HG03039 (cell line): ENCODE data around the gene PRKCH.

Source experiments
- ATAC-seq: cut with Tn5 transposase; IDR thresholded peaks from one replicate; pipeline ENCODE4 v1.9.1; 2021; ENCODE audit warnings: mild to moderate bottlenecking, moderate library complexity; ENCODE audit not compliant: unreplicated experiment

The PRKCH gene

GRCh38 chr14:61540931-61541330 is 219.6 kb downstream of the PRKCH start:
- no peak for ATAC-seq

GRCh38 chr14:61542848-61543790 is 221.7 kb downstream of the PRKCH start:
- no peak for ATAC-seq

- no peak for ATAC-seq
Observed at GRCh38 chr14:61543946-61544345, 222.6 kb downstream of the PRKCH start.

DNA sequence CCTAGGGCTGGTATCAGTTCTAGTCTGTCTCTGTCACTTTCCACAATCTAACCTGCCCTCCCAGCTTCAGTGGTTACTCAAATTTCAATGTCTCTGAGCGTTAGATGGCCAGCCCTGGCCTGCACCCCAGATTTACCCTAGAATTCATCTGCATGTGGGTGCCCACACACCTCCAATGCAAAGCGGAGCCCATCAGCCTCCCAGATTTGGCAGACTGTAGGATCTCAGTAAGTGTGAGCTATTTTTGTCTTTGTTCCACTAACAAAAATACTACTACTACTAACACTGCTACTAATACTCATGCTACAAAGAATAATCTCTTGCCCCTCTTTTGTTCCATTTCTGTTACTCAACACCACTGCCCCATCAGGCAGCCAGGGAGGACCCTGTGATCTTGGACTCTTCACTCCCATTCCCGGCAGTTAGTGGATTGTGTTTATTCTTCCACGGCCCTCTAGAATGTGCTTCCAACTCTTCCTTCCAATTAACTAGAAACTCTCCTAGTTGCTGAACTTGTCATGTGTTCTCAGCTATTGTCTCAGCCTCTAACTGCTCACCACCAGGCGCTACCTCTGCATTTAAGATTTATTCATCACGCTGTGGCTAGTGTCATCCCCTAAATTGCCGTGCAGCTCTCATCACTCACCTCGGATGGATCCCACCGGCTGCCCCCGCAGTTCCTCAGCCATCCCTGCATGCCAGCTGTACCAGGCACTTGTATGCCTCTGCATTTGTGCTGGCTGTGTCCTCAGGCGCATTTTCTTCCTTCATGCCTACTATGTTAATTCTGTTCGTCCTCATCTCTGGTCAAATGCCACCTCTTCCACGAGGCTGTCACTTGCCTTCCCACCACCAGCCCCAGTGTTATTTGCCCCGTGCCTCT is 223.3 kb downstream of the PRKCH start:
- ATAC-seq = no peak

GRCh38 chr14:61545726-61546455 is 224.5 kb downstream of the PRKCH start:
- ATAC-seq = no peak

DNA sequence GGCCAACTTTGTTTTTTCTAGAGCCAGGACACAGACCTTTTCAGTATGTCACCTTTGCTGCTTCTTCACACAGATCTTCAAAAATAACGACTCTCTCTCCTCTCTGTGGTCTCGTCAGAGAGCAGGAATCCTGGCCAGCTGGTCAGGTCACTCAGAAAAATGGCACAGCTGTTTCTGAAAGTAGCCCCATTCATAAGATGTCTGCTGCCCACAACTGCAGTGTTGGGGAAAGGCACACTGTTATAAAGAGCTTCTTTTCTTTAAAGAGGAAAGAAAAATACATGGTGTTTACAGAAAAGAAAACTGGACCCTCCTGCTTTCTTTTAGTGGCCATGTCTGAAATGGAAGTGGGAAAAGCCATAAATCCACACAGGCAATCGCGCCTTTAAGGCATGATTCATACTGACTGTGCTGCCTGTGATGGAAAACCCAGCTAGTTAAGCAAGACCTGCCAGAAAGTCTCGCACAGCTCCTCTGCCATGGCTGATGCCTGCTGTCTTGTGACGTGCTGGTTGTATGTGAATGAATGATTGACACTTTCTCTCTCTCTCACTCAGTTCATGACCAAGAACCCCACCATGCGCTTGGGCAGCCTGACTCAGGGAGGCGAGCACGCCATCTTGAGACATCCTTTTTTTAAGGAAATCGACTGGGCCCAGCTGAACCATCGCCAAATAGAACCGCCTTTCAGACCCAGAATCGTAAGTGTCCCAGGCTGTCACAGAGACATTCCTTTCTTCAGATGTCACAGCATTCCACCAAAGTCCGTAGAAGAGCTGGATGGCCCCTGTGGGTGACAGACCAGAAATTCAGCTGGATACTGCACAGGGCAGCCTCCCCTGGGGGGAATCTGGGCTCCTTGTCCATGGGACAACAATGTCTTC is 226.0 kb downstream of the PRKCH start:
- ATAC-seq = no peak

- no peak for ATAC-seq
Observed at GRCh38 chr14:61549425-61549824, 228.0 kb downstream of the PRKCH start.

- no peak for ATAC-seq
Observed at GRCh38 chr14:61551384-61551783, 230.0 kb downstream of the PRKCH start.

DNA sequence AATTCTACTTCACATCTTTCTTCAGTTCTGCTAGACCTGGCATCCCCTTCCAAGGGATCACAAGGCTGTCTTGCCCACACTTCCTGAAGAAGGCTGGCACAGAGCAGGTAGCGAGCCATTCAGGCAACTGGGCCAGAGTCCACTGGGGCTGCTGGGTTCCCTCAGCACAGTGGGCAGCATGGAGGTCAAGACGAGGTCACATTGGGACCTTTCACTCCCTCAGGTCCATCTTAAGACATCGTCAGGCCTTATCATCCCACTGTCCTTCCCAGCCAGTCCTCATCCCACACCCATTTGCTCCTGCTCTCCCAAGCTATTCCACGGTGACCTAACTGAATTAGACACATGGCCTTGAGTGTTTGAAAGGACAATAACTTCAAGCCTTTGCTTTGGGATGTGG is 230.9 kb downstream of the PRKCH start:
- ATAC-seq = no peak

- ATAC-seq = no peak
Observed at GRCh38 chr14:61553730-61554641, 232.6 kb downstream of the PRKCH start.

DNA sequence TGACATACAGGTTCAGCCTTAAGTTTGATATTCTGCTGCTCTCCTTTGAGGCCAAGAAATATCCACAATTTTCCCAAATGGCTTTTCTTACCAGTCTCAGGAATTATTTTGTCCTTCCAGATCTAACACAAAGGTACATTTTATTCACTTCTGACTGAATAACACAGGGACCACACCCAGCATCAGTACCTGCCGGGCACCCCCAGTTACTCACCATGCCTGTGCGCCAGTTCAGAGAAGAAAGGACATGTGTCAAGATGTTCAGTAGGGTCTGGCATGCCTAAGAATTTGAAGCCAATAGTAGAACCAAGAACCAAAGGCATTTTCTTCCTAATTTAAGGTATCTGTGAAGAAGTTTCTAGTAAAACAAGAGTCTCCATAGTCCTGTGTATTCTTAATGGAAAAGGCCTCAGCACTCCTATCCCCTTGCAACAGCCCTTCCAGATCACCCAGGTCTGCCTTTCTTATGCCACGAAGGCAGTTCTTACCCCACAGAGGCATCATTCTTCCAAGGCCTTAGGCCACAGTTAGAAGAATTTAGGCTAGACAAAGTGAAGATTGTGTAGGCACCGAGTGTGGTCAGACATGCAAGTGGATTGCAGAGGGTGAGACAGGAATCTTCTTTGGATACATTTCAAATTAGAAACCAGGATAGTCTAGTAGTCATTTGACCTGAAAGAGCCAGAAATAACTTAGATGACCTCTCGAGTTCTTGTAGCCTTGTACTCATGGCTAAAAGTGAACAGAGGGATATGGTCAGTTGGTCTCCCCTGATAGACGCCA is 233.9 kb downstream of the PRKCH start:
- ATAC-seq = no peak

GRCh38 chr14:61556455-61556854 is 235.1 kb downstream of the PRKCH start:
- ATAC-seq = no peak

DNA sequence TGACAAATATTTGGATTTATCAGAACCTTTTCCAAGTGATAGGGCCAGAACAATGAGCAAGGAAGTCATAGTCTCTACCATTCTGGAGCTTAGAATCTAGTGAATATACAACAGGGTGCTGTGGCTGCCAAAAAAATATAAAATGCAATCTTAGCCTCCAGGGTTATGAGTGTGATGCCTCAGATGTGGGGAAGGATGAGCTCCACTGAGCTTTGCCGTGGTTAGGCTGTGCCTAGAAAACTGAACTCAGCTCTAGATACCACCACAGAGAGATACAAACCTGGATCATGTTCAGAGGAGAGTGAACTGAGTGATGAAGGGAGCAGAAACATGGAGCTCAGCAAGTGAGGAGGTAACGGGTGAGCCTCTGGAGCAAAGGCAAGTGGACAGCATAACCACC is 235.9 kb downstream of the PRKCH start:
- no peak for ATAC-seq

GRCh38 chr14:61557854-61558253 is 236.5 kb downstream of the PRKCH start:
- no peak for ATAC-seq

GRCh38 chr14:61558271-61558670 is 236.9 kb downstream of the PRKCH start:
- ATAC-seq = no peak

DNA sequence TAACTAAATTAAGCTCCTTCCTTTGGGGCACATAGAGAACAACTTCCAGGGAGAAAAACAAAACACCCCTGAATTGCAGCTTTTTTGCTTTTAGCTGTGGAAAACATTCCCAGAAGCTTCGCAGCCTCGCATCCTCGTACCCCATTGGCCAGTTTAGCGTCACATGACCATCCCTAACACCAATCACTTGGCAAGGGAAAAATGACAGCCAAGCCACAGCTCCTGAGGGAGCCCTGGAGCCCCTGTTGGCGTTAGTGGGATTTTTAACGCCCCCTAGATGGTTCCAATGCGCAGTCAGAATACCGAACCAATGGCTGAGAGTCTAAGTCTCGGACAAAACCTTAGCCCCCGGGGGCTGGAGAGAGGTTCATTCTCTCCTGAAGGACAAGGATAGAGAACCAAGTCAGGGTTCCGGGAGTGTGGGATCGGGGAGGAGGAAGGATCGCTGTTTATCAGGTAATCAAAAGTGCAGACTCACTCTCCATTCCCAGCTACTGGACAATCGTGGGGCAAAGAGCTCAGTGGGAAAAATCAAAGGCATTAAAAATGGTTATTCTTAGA is 238.3 kb downstream of the PRKCH start:
- ATAC-seq = no peak

DNA sequence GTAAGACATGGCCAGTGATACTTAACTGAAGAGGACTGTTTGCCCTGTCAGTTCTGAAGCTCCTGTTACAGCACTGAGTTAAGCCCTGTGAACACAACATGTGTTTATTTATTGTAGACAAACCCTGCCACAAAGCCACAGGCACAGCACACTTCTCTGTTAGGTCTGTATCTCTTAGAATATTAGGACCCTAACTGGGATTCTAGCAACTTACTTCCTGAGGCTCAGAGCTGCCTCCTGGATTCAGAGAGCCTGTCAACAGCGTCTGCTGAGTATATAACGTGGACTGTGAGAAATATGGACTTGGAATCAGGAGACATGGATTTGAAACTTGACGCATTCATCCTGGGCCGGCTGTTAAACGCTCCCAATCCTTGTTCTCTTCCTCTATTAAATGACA is 238.9 kb downstream of the PRKCH start:
- ATAC-seq = no peak

DNA sequence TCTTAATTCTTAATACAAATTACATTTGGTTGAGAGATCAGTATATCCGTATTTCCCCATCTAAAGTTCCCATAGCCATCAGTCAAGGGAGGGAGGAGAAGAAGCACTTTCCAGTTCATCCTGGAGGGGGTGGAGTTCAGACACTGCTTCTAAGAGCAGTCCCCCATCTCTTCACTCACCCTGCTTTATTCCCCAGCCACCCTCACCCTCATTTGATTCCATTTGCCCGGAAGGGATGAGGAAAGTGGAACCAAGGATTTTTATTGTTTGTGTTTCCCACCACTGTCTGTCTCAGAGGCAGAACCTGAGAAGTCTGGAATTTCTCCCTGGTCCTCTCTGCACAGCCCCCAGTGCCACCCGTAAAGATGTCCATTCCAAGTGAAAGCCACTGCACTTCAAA is 239.7 kb downstream of the PRKCH start:
- no peak for ATAC-seq
